ENCODE results near the gene ANP32B. TPM values are rescaled to one million over a fixed set of nuclear protein-coding genes. Genes with fewer than 3 reads are reported as not detected.
"Not testable (repeated sequence)": the region's sequence is repeated elsewhere in the genome, so short reads cannot be mapped to it uniquely, and the experiment has no call there.

Gene ANP32B
- total RNA-seq, 1 donor from 2014 or later, result 47.0 TPM

- intact Hi-C loops (cut with DNase I); DNase-seq; ATAC-seq (ENCODE audit: poor library complexity): not testable (repeated sequence)
These were observed 22.3 kb upstream of the ANP32B start for GRCh38 chr9:97960678-97961328.

DNA sequence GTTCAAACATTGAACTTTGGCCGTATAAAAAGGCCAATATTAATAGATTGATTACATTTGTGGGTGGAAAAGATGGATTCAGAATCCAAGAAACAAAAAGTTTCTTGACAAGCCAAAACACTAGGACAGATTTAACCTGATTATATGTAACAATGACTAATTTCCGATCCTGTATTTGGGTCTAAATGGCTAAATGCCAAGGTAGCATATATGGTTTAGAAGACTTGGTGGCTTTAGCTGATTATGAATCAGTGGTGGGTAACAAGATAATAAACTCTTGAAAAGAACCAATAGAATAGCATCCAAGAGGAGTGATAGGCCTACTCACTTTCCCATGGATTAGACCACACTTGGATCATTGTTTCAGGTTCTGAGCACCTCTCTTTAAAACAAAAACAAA lies 21.8 kb upstream of the ANP32B start:
- ATAC-seq (ENCODE audit: poor library complexity), result no peak
- intact Hi-C loops (cut with DNase I), result no loop called here
- no peak for DNase-seq

GRCh38 chr9:97962136-97962535 lies 21.0 kb upstream of the ANP32B start:
- ATAC-seq (ENCODE audit: poor library complexity) (peak; percentile 50), DNase-seq (no peak)

GRCh38 chr9:97962575-97962974 lies 20.6 kb upstream of the ANP32B start:
- ATAC-seq (ENCODE audit: poor library complexity) (no peak), DNase-seq (no peak)
- intact Hi-C loops (cut with DNase I), result no loop called here

More at GRCh38 chr9:97962136-97962535, 21.0 kb upstream of the ANP32B start:
- intact Hi-C loops (cut with DNase I), result no loop called here

DNA sequence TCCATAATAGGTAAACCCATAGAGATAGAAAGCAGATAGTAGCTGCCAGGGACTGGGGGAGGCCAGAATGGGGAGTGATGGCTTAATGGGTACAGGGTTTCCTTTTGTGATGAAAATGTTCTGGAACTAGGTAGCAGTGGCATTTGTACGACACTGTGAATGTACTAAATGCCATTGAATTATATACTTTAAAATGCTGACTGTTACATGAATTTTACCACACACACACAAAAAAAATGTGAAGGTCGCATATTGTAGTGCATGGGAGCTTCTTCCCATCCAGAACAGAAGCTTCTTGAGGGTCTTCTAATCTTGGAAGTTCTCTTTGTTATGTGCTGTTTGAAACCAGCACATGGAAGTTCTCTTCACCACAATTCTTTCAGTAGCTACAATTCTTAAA lies 19.9 kb upstream of the ANP32B start:
- intact Hi-C loops (cut with DNase I), result no loop called here
- ATAC-seq (ENCODE audit: poor library complexity), result no peak
- DNase-seq, result no peak

- intact Hi-C loops (cut with DNase I), result no loop called here
- ATAC-seq (ENCODE audit: poor library complexity), result peak; percentile 73
- DNase-seq, result no peak
These were observed 18.2 kb upstream of the ANP32B start for GRCh38 chr9:97964901-97965300.

DNA sequence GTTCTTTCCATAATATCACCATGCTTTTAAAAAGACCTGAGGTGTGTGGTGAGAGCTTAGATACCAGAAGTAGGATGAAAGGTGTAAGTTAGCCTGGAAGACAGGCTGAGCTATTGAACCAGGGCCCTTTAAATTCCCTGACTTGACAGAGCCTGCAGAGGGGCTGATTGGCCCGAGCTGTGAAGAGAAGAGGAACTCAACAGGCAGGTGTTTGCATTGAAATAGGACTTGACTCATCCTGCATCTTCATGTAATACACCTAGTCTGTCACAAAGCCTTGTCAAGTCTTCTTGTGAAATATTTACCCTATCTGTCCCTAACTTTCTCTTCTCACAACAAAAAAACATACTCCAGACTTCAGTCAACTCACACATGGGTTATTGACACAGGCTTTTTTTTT lies 16.6 kb upstream of the ANP32B start:
- intact Hi-C loops (cut with DNase I), result no loop called here
- no peak for DNase-seq
- ATAC-seq (ENCODE audit: poor library complexity), result no peak

DNA sequence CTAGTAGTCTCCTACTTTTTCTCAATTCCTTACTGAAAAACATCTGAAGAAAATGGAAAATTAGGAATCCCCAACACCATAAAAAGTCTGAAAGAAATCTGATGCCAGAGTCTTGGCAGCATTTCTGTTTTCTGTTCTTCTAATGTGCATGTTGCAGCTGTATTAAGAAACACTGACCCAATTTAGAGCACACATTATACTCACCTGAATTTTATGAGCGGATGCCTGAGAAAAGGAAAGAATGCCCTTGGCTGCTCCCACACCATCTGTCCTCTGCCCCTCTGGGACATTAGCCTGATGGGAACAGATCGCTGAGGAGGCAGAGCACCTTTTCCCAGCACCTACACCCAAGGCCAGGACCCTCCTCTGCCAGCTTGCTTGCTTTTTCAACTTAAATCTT lies 14.1 kb upstream of the ANP32B start:
- DNase-seq (no peak), ATAC-seq (ENCODE audit: poor library complexity) (no peak)
- intact Hi-C loops (cut with DNase I), result no loop called here

DNA sequence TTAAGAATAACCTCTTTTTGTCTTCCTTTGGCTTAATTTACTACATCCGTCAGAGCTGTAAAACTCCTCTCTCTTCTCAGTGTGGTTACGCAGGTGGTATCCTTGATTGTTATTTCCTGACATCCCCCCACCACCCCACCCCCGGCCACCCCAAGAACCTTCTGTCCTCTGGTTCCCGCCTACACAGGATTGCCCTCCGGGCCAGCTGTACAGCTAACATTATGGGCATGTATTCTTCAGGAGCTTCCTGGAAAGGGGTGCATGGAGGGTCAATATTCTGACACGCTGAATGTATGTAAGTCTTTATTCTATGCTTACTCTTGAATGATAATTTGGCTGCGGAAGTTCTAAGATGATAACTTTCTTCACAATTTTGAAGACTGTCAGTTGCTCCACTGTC lies 13.0 kb upstream of the ANP32B start:
- no peak for ATAC-seq (ENCODE audit: poor library complexity)
- intact Hi-C loops (cut with DNase I), result no loop called here
- no peak for DNase-seq

DNA sequence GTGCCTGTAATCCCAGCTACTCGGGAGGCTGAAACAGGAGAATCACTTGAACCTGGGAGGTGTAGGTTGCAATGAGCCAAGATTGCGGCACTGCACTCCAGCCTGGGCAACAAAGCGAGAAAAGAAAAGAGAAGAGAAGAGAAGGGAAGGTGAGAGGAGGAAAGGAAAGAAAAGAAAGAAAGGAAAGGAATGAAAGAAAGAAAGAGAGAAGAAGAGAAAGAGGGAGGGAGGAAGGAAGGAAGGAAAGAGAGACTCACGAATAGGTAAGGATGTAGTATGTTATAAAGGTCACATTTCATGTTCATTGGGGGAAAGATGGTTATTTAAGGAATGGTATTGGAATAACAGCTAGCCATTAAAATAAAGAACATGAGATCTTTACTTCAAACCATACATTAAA lies 10.4 kb upstream of the ANP32B start:
- ATAC-seq (ENCODE audit: poor library complexity), result no peak
- intact Hi-C loops (cut with DNase I), result no loop called here
- DNase-seq, result no peak

GRCh38 chr9:97975376-97975775 lies 7.8 kb upstream of the ANP32B start:
- ATAC-seq (ENCODE audit: poor library complexity), result no peak
- intact Hi-C loops (cut with DNase I), result no loop called here

DNA sequence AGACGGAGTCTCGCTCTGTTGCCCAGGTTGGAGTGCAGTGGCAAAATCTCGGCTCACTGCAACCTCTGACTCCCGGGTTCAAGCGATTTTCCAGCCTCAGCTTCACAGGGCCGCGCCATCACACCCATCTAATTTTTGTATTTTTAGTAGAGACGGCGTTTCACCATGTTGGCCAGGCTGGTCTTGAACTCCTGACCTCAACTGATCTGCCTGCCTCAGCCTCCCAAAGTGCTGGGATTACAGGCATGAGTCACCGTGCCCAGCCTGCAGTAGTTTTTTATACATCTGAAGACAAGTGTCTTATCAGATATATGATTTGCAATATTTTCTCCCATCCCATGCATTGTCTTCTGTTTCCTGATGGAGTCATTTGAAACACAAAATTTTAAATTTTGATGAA lies 6.5 kb upstream of the ANP32B start:
- DNase-seq; ATAC-seq (ENCODE audit: poor library complexity); intact Hi-C loops (cut with DNase I): not testable (repeated sequence)

More at GRCh38 chr9:97975376-97975775, 7.8 kb upstream of the ANP32B start:
- DNase-seq, result no peak

DNA sequence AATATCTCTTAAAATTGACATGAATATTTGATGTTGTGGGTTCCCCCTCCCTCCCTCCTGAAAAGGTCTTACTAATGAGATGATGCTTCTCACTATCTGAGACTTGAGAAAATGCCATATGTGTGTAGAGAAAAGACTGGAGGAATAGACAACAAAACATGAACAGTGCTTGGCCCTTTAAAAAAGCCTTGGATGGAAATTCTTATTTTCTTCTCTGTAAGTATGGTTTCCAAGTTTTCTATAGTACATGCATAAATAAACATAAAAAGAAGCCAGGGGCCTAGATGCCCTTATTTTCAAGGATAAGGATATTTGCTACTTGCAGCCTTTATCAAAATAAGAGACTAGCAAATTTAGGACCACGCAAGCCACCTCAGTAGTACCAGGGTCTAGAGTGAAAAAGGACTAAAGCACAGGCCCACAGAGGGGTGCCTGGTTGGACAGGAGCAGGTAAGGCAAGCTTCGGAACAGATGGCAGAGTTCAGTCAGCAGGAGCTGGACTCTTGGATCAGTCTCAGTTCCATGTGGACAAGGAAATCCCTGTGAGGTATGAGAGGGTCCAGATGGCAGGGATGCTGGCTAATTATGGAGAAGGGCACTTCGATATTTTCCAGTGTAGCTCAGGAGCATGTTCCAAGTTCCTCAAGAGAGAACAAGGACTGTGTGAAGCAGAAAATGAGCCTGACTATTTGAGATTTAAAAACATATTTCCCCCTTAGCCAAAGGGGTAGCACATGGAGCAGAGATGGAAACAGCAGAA lies 4.6 kb upstream of the ANP32B start:
- no peak for DNase-seq
- intact Hi-C loops (cut with DNase I), result no loop called here
- ATAC-seq (ENCODE audit: poor library complexity), result no peak

DNA sequence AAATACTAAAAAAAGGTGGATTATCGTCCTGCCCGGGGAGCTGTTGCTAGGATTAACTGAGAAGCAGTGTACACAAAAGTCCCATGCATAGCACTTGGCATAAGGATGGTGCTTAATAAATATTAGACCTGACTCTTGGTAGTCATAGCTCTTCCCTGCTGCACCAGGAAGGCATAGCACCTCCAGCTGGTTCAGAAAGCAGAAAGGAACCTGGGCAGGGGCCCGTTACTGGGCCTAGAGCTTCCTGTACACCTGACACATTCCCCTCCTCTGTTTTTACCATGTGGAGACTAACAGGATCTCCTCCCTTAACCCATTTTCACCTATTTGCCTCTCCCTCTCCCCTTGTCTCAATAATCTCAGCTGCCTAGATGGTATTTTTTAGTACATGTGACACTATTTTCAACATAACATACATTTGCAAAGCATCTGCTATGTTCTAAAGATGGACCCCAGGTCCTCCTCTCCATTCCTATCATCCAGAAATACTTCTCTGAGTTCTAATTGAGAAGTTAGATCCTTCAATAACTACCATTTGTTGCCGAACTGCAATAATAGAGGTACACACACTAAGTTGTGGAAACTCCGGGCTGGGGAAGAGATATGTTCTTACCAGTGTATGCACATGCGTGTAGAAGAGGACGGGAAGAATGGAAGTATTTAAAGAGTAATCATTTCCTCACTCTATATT lies 3.2 kb upstream of the ANP32B start:
- intact Hi-C loops (cut with DNase I), result loop anchor here (5.0 kb wide), 1 partner anchor 57 kb away; no protein-coding TSS in a partner anchor
- DNase-seq (no peak), ATAC-seq (ENCODE audit: poor library complexity) (no peak)

DNA sequence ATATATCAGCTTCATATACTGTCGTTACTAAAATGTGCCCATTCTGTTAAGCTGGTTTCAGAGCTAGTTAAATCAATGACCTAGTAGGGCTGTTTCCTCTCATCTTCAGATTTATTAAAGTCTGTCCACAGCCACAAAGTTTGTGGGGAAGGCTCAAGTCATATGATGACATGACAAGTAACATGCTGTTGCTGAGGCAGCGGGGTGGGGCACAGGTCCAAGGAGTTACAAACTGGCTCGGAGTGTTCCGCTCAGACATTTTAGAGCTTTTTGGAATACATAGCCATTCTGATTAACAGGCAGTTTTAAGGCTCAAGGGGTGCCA lies 2.7 kb upstream of the ANP32B start:
- ATAC-seq (ENCODE audit: poor library complexity) (no peak), DNase-seq (peak; percentile 77)
- intact Hi-C loops (cut with DNase I), result loop anchor here (5.0 kb wide), 1 partner anchor 57 kb away; no protein-coding TSS in a partner anchor

DNA sequence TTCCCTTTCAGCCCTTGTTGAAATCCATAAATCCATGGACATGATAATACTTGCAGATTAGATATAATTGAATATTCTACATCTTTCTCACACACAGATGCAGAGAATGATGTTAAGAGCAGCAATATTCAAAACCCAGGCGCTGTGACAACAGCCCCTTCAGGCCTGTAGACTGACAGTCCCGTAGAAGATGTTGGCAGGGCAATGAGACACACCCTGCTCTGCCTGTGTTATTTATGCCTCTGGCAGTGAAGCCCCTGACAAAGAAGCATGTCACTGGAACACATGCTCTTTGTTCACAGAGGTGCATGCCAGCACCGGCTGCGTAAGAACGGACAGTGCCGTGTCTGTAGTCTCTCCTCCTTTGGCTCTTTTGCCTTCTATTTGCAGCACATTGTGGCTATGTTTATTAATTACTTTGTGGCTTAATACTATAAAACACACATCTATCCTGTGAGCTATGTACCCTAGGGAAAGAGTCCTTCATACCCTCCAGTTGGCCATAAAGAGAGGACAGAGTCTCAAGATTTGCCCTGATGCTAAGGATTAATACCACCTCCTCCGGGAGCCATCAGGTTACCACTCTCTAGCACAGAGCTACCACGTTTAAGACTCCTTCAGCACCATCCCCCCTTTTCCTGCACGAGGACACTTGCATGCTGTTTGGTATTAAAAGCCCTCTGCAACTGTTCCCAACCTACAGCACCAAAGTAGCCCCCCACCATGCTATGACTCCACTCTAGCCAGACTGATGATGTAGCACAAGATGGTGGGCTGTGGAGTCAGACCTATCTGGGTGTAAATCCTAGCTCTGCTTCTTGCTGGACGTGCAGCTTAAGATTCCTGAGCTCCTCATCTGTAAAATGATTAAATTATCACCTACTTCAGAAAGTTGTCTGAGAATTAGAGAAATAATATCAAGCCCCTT lies 2.0 kb upstream of the ANP32B start:
- intact Hi-C loops (cut with DNase I), result loop anchor here (5.0 kb wide), 1 partner anchor 56 kb away; no protein-coding TSS in a partner anchor
- ATAC-seq (ENCODE audit: poor library complexity) (peak; percentile 44), DNase-seq (peak; percentile 75)

- ATAC-seq (ENCODE audit: poor library complexity), result no peak
- no peak for DNase-seq
- intact Hi-C loops (cut with DNase I), result loop anchor here (5.0 kb wide), 1 partner anchor 55 kb away; no protein-coding TSS in a partner anchor
These were observed 1.1 kb upstream of the ANP32B start for GRCh38 chr9:97981846-97982682.

Measured in Right ventricle myocardium superior (tissue), 1 donor.